Karpas-422 (cell line): ENCODE data around the gene TAF9. TPM values are rescaled to one million over a fixed set of nuclear protein-coding genes. Genes with fewer than 3 reads are reported as not detected.

Source experiments
- DNase-seq: peaks from one replicate; pipeline ENCODE4 v3.0.0-alpha.2; 2015
- H2AFZ ChIP-seq: fragments of 200-600 bp; sonication (generic); 2 replicates; pipeline ENCODE4 v1.6.1; 2014; ENCODE audit warnings: antibody characterized with exemption, low read length, mixed read lengths
- H3K27ac ChIP-seq: fragments of 200-600 bp; sonication (generic); 2 replicates; pipeline ENCODE4 v1.5.1; 2014; ENCODE audit warnings: mild to moderate bottlenecking, low read length, moderate library complexity
- H3K27me3 ChIP-seq: fragments of 200-600 bp; sonication (generic); 2 replicates; pipeline ENCODE4 v1.6.1; 2014; ENCODE audit warnings: low read length, mixed read lengths
- H3K36me3 ChIP-seq: fragments of 200-600 bp; sonication (generic); 2 replicates; pipeline ENCODE4 v1.6.1; 2014; ENCODE audit warnings: low read length, mixed read lengths; ENCODE audit not compliant: insufficient read depth
- H3K4me1 ChIP-seq: fragments of 200-600 bp; sonication (generic); 2 replicates; pipeline ENCODE4 v1.6.1; 2014; ENCODE audit warnings: mild to moderate bottlenecking, low read length, mixed read lengths
- H3K4me2 ChIP-seq: fragments of 200-600 bp; sonication (generic); 2 replicates; pipeline ENCODE4 v1.6.1; 2014; ENCODE audit warnings: low read length, low read depth, mild to moderate bottlenecking; ENCODE audit not compliant: poor library complexity, severe bottlenecking
- H3K4me3 ChIP-seq: fragments of 200-600 bp; sonication (generic); 2 replicates; pipeline ENCODE4 v1.5.1; 2014; ENCODE audit warnings: mild to moderate bottlenecking, antibody characterized with exemption, low read length, mixed read lengths
- H3K79me2 ChIP-seq: fragments of 200-600 bp; sonication (generic); 2 replicates; pipeline ENCODE4 v1.6.1; 2014; ENCODE audit warnings: mild to moderate bottlenecking, low read length, mixed read lengths
- H3K9ac ChIP-seq: fragments of 200-600 bp; sonication (generic); 2 replicates; pipeline ENCODE4 v1.6.0; 2014; ENCODE audit warnings: low read length
- H3K9me2 ChIP-seq: fragments of 200-600 bp; sonication (generic), shearing (Covaris generic); replicated peaks from 2 replicates; pipeline ENCODE4 v1.6.0; 2014; ENCODE audit warnings: mild to moderate bottlenecking, low read length, moderate library complexity; ENCODE audit not compliant: insufficient read depth
- H3K9me3 ChIP-seq: fragments of 300-700, 200-600 bp; sonication (generic); 2 replicates; pipeline ENCODE4 v1.6.1; 2014; ENCODE audit warnings: low read length, mixed read lengths
- H4K20me1 ChIP-seq: fragments of 200-600 bp; sonication (generic); 2 replicates; pipeline ENCODE4 v1.6.1; 2014; ENCODE audit warnings: mild to moderate bottlenecking, antibody characterized with exemption, low read length, low read depth; ENCODE audit not compliant: insufficient read depth
- total RNA-seq: library from RNA; depleted of rRNA; stranded (reverse); fragments of >200 nt; shearing (Covaris generic); gene quantifications from 2 replicates; pipeline ENCODE4 v1.2.3, GENCODE V29; 2014; ENCODE audit warnings: low replicate concordance; rRNA removed

TAF9 gene
- total RNA-seq: 74.5 and 109 TPM in 2 replicates

DNA sequence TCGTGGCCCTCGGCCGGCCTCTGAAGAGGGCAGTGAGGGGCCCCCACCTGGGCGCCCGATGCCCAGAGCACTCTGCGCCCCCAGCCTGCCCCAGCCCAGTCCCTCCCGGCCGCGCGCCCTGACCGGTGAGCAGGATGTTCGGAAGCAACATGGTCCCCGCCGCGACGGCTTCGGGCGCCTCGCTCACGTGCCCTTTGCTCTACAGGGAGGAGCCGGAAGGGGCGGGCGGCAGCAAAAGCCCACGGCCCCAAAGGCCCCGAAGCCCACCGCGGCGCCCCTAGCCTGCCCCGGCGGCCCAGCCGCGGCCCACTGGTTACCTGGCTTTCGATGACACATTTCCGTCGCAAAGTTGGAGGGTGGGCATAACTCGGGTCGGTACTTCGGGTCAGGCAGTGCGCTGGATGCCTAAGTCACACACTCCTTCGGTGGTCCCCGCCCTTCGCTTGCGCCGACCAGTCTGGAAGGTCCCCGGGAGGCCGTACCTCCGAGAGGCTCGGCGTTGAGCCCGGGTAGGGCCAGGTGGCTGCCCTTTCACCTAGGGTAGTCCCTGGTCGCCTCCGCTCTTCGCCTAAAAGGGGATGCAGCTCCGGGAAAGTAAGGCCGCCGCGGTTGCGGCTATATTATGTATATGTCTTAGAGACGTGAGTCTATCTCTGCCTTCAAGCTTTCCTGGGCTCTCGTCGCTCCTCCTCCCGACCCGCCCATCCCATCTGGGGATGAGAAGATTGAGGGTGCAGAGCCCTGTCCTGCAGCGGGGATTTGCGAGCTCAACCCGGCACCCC lies at the start of gene TAF9, which contains the start of the genes AK6 and RAD17:
Gene TAF9, minus strand, starts transcription at position 181 of the 782 bp plus-strand sequence. CDS start 3,783 bp downstream, outside the sequence.
Gene AK6, minus strand, starts transcription at position 181 of the 782 bp plus-strand sequence. Its CDS starts 30 bp downstream, at position 151.
Gene RAD17, plus strand, starts transcription at position 479 of the 782 bp plus-strand sequence. CDS start 2,391 bp downstream, outside the sequence.
- peaks cover 96% of the 10 kb centered on the region for H3K79me2 ChIP-seq
- DNase-seq: peak; percentile 96
- peak within 1 kb of the TSS; percentile 77 for H3K9ac ChIP-seq
- peak within 1 kb of the TSS; percentile 94 for H3K4me2 ChIP-seq
- peaks cover 18% of the 10 kb centered on the region; the same call in 1 of the 2 replicates for H4K20me1 ChIP-seq
- peak within 1 kb of the TSS; percentile 69; the same call in 1 of the 2 replicates for H2AFZ ChIP-seq
- H3K27me3 ChIP-seq: no peaks in the 10 kb centered on the region
- peak within 1 kb of the TSS; percentile 76 for H3K4me3 ChIP-seq
- H3K9me3 ChIP-seq: no peaks in the 10 kb centered on the region
- H3K9me2 ChIP-seq: no peaks in the 10 kb centered on the region
- peak within 1 kb of the TSS; percentile 86 for H3K27ac ChIP-seq
- H3K4me1 ChIP-seq: peaks cover 54% of the 10 kb centered on the region
- H3K36me3 ChIP-seq: peaks cover 33% of the 10 kb centered on the region

- peaks cover 24% of the 10 kb centered on the region; the same call in 1 of the 2 replicates for H3K36me3 ChIP-seq
- H3K9ac ChIP-seq: no peak overlapping the region
- no peaks in the 10 kb centered on the region for H3K4me1 ChIP-seq
- H2AFZ ChIP-seq: no peak overlapping the region
- H3K27me3 ChIP-seq: no peaks in the 10 kb centered on the region
- no peaks in the 10 kb centered on the region for H3K9me3 ChIP-seq
- no peak for DNase-seq
- no peak overlapping the region for H3K4me3 ChIP-seq
- no peak overlapping the region for H3K4me2 ChIP-seq
- no peaks in the 10 kb centered on the region for H3K79me2 ChIP-seq
- no peaks in the 10 kb centered on the region for H3K9me2 ChIP-seq
- H4K20me1 ChIP-seq: no peaks in the 10 kb centered on the region
- H3K27ac ChIP-seq: no peak overlapping the region
Observed at GRCh38 chr5:69418554-69418953, 49.2 kb upstream of the TAF9 start.

GRCh38 chr5:69416699-69417098 lies 47.4 kb upstream of the TAF9 start:
- Histone ChIP-seq H3K4me2 (no peak overlapping the region), H3K27ac (no peak overlapping the region), H3K4me3 (no peak overlapping the region), H3K79me2 (no peaks in the 10 kb centered on the region), H3K36me3 (peaks cover 27% of the 10 kb centered on the region), H3K4me1 (no peaks in the 10 kb centered on the region), H3K9me2 (no peaks in the 10 kb centered on the region), H3K9ac (no peak overlapping the region), H4K20me1 (no peaks in the 10 kb centered on the region), H2AFZ (no peak overlapping the region), H3K27me3 (no peaks in the 10 kb centered on the region), H3K9me3 (no peaks in the 10 kb centered on the region)
- no peak for DNase-seq

DNA sequence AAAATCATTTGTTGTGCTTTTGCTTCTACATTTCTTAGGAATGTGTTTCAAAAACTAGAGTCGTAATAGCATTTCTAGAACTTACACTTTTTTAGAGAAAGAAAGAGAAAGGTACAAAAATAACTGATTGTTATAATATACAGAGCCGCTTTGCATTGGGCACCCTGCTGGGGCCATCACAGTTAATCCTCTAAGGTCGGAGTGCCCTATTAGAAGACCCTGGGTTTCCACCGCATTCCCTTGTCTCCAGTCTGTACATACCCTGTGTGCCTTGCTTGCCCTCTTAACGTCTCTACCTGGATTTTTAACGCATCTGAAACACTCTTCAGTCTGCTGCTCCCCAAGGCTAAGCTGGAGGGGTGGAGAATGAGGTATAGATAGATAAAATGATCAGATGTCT lies 46.9 kb upstream of the TAF9 start:
- Histone ChIP-seq H3K9ac (no peak overlapping the region), H3K4me1 (no peaks in the 10 kb centered on the region), H3K4me2 (no peak overlapping the region), H4K20me1 (no peaks in the 10 kb centered on the region), H3K27me3 (no peaks in the 10 kb centered on the region), H2AFZ (no peak overlapping the region), H3K9me3 (no peaks in the 10 kb centered on the region), H3K79me2 (no peaks in the 10 kb centered on the region), H3K36me3 (peaks cover 27% of the 10 kb centered on the region), H3K4me3 (no peak overlapping the region), H3K27ac (no peak overlapping the region), H3K9me2 (no peaks in the 10 kb centered on the region)
- no peak for DNase-seq

- Histone ChIP-seq H3K4me1 (no peaks in the 10 kb centered on the region), H3K9me3 (no peaks in the 10 kb centered on the region), H3K27ac (no peak overlapping the region), H3K79me2 (no peaks in the 10 kb centered on the region), H2AFZ (no peak overlapping the region), H3K4me3 (no peak overlapping the region), H3K4me2 (no peak overlapping the region), H3K9ac (no peak overlapping the region), H3K9me2 (no peaks in the 10 kb centered on the region), H3K27me3 (no peaks in the 10 kb centered on the region), H3K36me3 (peaks cover 28% of the 10 kb centered on the region), H4K20me1 (no peaks in the 10 kb centered on the region)
- DNase-seq: peak; percentile 6
Observed at GRCh38 chr5:69415584-69415958, 46.3 kb upstream of the TAF9 start.

DNA sequence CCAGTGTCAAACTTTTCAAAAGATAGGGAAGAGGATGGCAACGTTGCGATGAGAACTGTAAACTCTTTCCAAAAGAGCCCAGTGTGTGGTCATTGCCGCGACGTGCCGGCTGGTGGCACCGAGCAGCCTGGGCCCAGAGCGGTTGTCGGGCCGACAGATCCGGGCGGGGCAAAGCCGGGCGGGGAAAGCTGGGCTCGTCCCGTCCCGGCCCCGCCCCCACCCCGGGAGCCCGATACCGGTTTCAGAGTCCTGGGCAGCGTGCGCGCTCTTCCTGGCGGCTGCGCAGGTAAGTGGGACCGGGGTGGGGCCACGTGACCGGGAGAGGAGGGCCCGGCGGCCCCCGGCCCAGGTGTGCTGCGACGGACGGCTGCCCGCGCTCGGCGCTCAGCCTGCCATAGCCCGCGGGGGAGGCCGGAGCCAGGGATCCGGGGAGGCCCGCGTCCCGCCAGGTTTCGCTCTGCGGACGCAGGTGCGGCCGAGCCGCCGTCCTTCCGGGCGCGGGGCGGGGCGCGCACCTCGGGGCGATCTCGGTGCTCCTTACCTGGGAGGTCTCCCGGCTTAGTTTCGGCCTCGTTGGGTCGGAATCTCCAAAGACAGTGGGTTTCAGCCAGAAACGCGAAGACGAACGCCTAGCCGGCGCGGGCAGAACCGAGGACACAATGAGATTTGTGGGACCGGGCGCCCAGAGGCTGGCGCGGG lies 45.7 kb upstream of the TAF9 start, which contains the start of gene MARVELD2:
Gene MARVELD2, plus strand, starts transcription at position 232 of the 699 bp plus-strand sequence. CDS start 4,270 bp downstream, outside the sequence.
- Histone ChIP-seq H3K79me2 (no peaks in the 10 kb centered on the region), H4K20me1 (no peaks in the 10 kb centered on the region), H3K4me1 (no peaks in the 10 kb centered on the region), H2AFZ (no peak within 1 kb of the TSS), H3K4me2 (no peak within 1 kb of the TSS), H3K4me3 (no peak within 1 kb of the TSS), H3K9me2 (no peaks in the 10 kb centered on the region), H3K9me3 (no peaks in the 10 kb centered on the region), H3K27me3 (no peaks in the 10 kb centered on the region), H3K36me3 (peaks cover 31% of the 10 kb centered on the region), H3K9ac (no peak within 1 kb of the TSS), H3K27ac (no peak within 1 kb of the TSS)
- peak; percentile 30 for DNase-seq

DNA sequence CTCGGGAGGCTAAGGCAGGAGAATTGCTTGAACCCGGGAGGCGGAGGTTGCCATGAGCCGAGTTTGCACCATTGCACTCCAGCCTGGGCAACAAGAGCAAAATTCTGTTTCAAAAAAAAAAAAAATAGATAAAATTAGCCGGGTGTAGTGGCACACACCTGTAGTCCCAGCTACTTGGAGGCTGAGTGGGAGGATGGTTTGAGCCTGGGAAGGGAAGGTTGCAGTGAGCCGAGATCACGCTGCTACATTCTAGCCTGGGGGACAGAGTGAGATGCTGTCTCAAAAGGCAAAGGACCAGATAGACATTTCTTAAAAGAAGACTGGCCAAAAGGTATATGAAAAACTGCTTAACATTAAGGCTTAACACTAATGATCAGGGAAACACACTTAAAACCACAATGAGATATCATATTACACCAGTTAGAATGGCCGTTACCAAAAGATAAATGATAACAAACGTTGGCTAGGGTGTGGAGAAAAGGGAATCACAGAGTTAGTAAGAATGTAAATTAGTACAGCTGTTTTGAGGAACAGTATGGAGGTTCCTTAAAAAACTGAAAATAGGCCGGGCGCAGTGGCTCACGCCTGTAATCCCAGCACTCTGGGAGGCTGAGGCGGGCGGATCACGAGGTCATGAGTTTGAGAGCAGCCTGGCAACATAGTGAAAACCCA lies 35.5 kb upstream of the TAF9 start:
- H3K27ac ChIP-seq: no peak overlapping the region
- no peak overlapping the region for H3K9ac ChIP-seq
- no peaks in the 10 kb centered on the region for H3K4me1 ChIP-seq
- H3K4me2 ChIP-seq: no peak overlapping the region
- H3K36me3 ChIP-seq: peaks cover 46% of the 10 kb centered on the region
- H2AFZ ChIP-seq: no peak overlapping the region
- H3K9me2 ChIP-seq: no peaks in the 10 kb centered on the region
- no peaks in the 10 kb centered on the region for H4K20me1 ChIP-seq
- H3K4me3 ChIP-seq: no peak overlapping the region
- DNase-seq: peak; percentile 7
- H3K27me3 ChIP-seq: no peaks in the 10 kb centered on the region
- no peaks in the 10 kb centered on the region for H3K9me3 ChIP-seq
- no peaks in the 10 kb centered on the region for H3K79me2 ChIP-seq
